ENCODE measurements around the gene PCLO.
"Not testable (repeated sequence)": the region's sequence is repeated elsewhere in the genome, so short reads cannot be mapped to it uniquely, and the experiment has no call there.

Gene PCLO

GRCh38 chr7:83130191-83130590 is 32.5 kb downstream of the PCLO start:
- DNase-seq = no peak

GRCh38 chr7:83119494-83119893 is 43.2 kb downstream of the PCLO start:
- DNase-seq = no peak

DNA sequence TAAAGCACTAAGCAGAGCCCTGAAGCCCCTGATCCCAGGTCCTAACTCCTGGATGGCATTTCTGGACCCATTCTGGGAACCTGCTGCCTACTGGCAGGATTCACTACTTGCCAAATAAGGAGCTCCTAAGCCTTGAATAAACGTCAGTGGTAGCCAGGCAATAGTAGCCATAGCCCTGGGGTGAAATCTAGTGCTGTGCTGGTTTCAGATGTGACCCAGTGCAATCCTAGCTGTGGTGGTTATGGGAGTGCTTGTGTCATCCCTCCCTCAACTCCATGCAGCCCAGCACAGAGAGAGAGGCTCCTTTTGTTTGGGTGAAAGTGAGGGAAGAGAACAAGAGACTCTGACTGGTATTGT is 43.7 kb downstream of the PCLO start:
- no peak for DNase-seq

DNA sequence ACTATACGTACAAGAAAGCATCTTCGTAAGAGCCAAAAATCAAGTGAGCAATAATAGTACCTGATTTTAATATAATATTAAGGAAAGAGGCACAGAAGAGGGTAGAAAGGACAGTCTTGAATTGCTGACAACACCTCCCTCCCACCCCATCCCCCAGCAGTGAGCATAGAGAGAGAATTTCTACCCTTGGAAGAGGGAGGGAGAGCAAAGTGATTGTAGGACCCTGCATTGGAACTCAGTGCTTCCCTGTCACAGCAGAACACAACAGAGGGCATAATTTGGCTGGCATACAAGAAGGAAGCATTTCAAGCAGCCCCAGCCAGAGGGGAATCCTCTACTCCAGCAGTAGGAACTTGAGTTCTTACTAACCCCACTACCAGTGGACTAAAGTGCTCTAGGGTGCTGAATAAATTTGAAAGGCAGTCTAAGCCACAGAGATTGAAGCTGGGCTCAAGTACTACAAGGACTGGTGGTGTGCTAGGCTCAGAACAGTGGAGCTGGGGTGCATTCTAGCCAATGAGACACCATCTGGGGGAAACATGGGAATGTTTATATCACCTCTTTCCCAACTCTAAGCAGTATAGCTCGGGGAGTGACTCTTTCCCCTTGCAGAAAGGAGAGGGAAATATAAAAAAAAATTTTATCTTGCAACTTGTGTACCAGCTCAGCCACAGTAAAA is 44.2 kb downstream of the PCLO start:
- DNase-seq = no peak

- DNase-seq = no peak
Measured at GRCh38 chr7:83117466-83117865, 45.2 kb downstream of the PCLO start.

- DNase-seq = no peak
Measured at GRCh38 chr7:83111391-83111790, 51.3 kb downstream of the PCLO start.

DNA sequence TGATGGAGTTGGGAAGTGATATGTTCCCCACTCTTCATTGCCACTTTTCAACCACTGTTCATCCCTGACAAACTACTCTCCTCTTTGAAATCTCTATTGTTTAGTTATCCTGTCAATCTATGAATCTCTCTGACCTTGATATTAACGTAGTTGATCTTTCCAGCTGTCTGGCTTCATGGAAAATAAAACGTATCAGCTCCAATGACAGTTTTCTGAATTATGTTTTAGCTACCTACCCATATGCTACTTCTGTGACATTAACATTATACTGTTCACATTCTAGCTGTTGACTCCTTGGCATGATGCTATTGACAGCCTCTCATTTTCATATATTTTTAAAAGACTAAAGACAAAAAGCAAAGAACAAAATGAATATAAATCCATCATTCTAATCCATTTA is 53.3 kb downstream of the PCLO start:
- no peak for DNase-seq

DNA sequence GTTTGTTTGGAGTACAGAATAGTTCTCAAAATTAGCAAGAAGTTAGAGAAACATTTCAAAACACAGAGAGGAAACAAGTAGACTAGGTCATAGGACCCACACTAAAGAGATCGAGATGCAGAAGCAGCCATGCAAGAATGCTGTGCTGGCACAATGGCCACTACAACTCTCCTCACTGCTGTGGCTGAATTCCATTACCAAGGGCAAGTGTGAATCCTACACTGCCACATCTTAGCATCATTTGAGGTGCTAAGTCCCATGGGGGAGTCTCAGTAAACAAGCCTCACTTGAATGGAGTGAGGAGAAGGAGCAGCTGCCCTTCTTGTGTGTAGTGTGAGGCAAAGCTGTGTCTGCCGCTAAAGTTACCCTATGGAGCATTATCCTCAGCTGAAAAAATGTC is 56.7 kb downstream of the PCLO start:
- no peak for DNase-seq

GRCh38 chr7:83105063-83105462 is 57.6 kb downstream of the PCLO start:
- no peak for DNase-seq

DNA sequence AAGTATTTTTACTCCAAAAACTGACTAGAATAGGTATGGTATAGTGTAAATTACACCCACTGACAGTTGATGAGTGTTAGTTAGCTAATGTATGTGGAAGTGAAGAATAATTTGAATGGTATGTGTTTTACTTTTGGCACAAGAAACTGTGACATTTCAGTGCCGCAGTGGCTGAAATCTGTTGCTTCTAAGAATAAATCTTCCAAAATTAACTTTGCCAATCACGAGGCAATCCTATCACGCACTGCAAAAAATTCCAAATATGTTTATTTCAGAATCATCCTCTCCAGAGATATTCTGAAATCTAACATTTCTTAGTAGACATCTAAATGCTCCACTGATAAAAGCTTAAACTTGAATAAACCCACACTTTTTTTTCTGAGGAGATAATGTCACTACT is 61.2 kb downstream of the PCLO start:
- DNase-seq = no peak

GRCh38 chr7:83096065-83096580 is 66.6 kb downstream of the PCLO start:
- DNase-seq = no peak

DNA sequence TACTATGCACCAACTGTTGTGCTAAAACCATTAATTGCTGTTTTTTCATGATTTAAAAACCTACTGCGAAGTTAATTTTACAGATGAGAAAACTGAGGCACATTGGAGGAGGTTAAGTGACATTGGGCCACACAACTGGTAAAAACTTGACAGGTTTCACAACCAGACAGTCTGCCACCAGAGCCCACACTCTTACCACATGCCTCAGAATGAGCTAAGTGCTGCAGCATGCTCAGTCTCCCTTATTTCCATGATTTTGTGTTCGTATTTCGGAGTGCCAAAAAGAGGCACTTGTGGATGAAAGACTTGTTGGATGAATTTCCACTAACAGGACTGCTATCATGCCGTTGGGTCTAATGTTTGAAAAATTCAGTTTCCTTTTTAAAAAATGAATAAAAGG is 77.4 kb downstream of the PCLO start:
- no peak for DNase-seq

- DNase-seq = not testable (repeated sequence)
Measured at GRCh38 chr7:83079879-83080278, 82.8 kb downstream of the PCLO start.

GRCh38 chr7:83077328-83077727 is 85.4 kb downstream of the PCLO start:
- DNase-seq = no peak

DNA sequence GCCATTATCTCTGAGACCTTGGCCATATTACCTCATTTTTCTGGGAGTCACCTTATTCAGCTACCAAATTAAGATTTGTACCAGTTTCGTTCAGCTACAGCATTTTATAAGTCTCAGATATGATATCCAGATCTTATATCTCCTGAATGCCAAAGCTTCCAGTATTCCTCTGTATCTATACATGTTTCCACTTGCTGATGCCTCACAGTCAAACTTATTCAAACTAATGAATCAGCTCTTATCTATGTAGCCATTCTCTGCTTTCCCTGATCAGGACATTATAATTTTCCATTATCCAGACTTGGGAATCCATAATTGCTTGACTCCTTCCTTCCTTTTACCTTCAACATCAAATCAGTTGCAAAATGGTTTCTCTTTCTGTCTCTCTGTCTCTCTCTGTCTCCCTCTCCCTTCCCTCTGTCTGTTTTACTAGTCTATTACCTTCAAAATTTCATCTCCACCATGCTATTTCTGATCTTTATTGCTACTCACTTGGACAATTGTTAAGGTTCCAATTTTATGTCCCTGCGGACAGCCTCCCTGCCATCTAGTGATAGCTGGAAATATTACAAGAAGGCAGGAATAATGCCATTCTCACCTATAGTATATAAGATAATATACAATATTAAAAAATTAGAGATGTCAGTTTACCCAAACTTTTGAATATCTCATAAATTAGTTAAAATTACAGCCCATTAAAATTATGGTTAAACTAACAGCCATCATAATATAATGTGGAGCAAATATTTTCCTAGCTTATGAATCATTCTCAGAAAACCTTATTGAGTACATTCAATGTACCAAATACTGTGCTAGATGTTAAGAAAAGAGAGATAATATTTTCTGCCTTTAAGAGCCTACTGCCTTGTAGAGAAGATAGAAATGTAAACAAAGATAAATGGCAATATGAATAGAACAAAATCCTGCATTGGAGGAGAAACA is 89.8 kb downstream of the PCLO start:
- peak in 1 of 2 experiments; percentile 2 for DNase-seq

- DNase-seq = no peak
Measured at GRCh38 chr7:83065714-83066113, 97.0 kb downstream of the PCLO start.

DNA sequence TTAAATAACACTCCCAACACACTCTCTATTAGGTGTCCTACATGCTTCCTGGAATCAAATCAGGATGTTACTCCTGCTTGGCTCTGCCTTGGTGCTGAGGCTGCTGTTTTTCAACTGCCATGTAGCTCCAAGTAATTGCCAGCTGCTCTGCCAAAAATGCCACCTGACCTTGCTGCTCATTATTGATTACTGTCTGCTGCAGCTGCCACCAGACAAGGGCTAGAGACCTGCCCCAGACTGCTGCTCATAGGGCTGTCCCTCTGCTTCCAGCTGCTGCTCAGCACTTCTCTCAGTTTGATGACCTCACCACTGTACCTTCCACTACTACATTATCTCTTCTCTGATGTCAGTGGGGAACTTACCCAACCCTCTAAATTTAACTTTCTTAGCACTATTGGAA is 102.5 kb downstream of the PCLO start:
- DNase-seq = peak; percentile 93 to 96

GRCh38 chr7:83058667-83059066 is 104.0 kb downstream of the PCLO start:
- no peak for DNase-seq

GRCh38 chr7:83055197-83055596 is 107.5 kb downstream of the PCLO start:
- DNase-seq = no peak

- DNase-seq = no peak
Measured at GRCh38 chr7:83054472-83054871, 108.2 kb downstream of the PCLO start.

- DNase-seq = no peak
Measured at GRCh38 chr7:83053965-83054364, 108.7 kb downstream of the PCLO start.

GRCh38 chr7:83040484-83040883 is 122.2 kb downstream of the PCLO start:
- no peak for DNase-seq

DNA sequence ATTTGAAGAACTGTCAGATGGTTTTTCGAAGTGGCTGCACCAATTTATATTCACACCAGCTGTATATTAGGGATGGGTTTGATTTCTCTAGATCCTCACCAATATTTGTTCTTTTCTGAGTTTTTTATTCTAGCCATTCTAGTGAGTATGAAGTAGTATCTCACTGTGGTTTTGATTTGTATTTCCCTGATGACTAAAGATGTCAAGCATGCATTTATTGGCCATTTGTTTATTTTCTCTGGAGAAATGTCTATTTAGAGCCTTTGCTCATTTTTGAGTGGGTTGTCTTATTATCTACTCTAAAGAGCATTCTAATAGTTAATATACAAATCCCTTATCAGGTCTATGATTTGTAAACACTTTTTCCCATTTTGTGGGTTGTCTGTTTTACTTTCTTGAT is 123.9 kb downstream of the PCLO start:
- DNase-seq = no peak

- no peak for DNase-seq
Measured at GRCh38 chr7:83036721-83037380, 125.8 kb downstream of the PCLO start.

Data from SHP77 (cell line).